ENCODE measurements around the gene MAP7. TPM values are rescaled to one million over a fixed set of nuclear protein-coding genes. Genes with fewer than 3 reads are reported as not detected.

The MAP7 gene
- total and polyA plus RNA-seq, 2 donors (not counting 3 experiments of a cell fraction or from before 2014, with no cell fraction given), result 0.07 to 0.42 TPM

DNA sequence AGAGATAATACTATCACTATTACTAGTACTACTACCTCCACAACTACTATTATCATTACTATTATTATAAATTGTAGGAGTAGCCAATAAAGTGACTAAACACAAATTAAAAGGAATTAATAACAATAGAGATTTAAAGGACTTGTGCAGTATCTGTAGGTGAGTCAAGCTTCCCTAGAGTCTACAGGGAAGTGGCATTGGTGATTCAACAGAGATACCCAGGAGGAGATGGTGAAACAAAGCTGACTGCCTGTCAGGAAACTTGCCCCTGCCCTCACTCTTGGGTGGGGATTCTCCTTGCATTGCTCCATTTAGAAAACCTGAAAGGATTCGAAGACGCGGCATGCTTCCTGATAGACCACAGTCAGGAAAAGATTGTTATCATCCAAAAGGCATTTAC lies 237.2 kb downstream of the MAP7 start:
- Histone ChIP-seq H3K4me2 (ENCODE audit: insufficient read depth, low read length) (no peak overlapping the region), H3K27ac (ENCODE audit: insufficient read depth, low read depth, low read length) (no peak overlapping the region), H3K4me3 (replicated peaks in 1 of 3; ENCODE audit: insufficient read depth in 1 of 3, low read depth in 1 of 3, low read length in 3 of 3) (no peak overlapping the region), H3K79me2 (ENCODE audit: control insufficient read depth, insufficient read depth, low read length) (no peaks in the 10 kb centered on the region), H3K36me3 (ENCODE audit: control insufficient read depth in 2 of 2, extremely low read depth in 1 of 2, insufficient read depth in 2 of 2, low read length in 2 of 2) (no peaks in the 10 kb centered on the region), H3K27me3 (ENCODE audit: control insufficient read depth in 2 of 2, insufficient read depth in 2 of 2, low read length in 2 of 2) (peaks cover 6 to 7% of the 10 kb centered on the region in 2 experiments), H3K4me1 (ENCODE audit: control insufficient read depth, extremely low read depth, insufficient read depth, low read length) (no peaks in the 10 kb centered on the region), H4K20me1 (replicated peaks; ENCODE audit: control insufficient read depth, extremely low read depth, insufficient read depth, low read length) (no peaks in the 10 kb centered on the region), H3K9ac (replicated peaks; ENCODE audit: extremely low read depth, insufficient read depth, low read length) (no peak overlapping the region), H2AFZ (ENCODE audit: low read depth, low read length) (no peak overlapping the region), H3K9me1 (replicated peaks; ENCODE audit: control insufficient read depth, extremely low read depth, insufficient read depth, low read length) (no peaks in the 10 kb centered on the region), H3K9me3 (replicated peaks; ENCODE audit: control insufficient read depth, insufficient read depth, low read length) (no peaks in the 10 kb centered on the region)
- intact Hi-C loops (cut with micrococcal nuclease), result no loop called here
- BruUV-seq (replicated peaks), result no TSS peak
- ChIA-PET POLR2A (no interaction called here), CTCF (interaction anchor here (0.5 kb wide), 1 partner anchor 98 kb away, joined by 3 read pairs; no protein-coding TSS in a partner anchor)
- dilution Hi-C loops (cut with MboI; ENCODE audit: extremely low pct_ligation_motif_present, low sequenced_read_pairs), result no loop called here
- DNase-seq (ENCODE audit: low read depth, low spot score), result no peak
- TF ChIP-seq, protein P1, sequence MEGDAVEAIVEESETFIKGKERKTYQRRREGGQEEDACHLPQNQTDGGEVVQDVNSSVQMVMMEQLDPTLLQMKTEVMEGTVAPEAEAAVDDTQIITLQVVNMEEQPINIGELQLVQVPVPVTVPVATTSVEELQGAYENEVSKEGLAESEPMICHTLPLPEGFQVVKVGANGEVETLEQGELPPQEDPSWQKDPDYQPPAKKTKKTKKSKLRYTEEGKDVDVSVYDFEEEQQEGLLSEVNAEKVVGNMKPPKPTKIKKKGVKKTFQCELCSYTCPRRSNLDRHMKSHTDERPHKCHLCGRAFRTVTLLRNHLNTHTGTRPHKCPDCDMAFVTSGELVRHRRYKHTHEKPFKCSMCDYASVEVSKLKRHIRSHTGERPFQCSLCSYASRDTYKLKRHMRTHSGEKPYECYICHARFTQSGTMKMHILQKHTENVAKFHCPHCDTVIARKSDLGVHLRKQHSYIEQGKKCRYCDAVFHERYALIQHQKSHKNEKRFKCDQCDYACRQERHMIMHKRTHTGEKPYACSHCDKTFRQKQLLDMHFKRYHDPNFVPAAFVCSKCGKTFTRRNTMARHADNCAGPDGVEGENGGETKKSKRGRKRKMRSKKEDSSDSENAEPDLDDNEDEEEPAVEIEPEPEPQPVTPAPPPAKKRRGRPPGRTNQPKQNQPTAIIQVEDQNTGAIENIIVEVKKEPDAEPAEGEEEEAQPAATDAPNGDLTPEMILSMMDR (IDR thresholded peaks at IDR 0.05; ENCODE audit: extremely low read depth in 1 of 2, insufficient read depth in 1 of 2, low read depth in 1 of 2, low read length in 2 of 2), result no peak
- TF ChIP-seq POLR2AphosphoS5 (IDR thresholded peaks at IDR 0.05; ENCODE audit: insufficient read depth, low read depth, low read length), result no peak
- no peak for TF ChIP-seq GATA2 (IDR thresholded peaks at IDR 0.05; ENCODE audit: insufficient read depth, insufficient read length, low read depth, low read length)
- TF ChIP-seq, protein P2, sequence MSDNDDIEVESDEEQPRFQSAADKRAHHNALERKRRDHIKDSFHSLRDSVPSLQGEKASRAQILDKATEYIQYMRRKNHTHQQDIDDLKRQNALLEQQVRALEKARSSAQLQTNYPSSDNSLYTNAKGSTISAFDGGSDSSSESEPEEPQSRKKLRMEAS (IDR thresholded peaks at IDR 0.05; ENCODE audit: insufficient read depth, insufficient read length), result no peak
- TF ChIP-seq FOS (IDR thresholded peaks at IDR 0.05; ENCODE audit: borderline replicate concordance, insufficient read depth, low read length), result no peak
- TF ChIP-seq POLR2A (IDR thresholded peaks at IDR 0.05; ENCODE audit: low read depth, low read length), result no peak
- no peak for TF ChIP-seq EZH2 (IDR thresholded peaks at IDR 0.05; ENCODE audit: borderline replicate concordance, low read depth, low read length, severe bottlenecking)
- TF ChIP-seq JUN (IDR thresholded peaks at IDR 0.05; ENCODE audit: borderline replicate concordance, insufficient read depth, insufficient read length, low read depth), result no peak
- TF ChIP-seq MYC (IDR thresholded peaks at IDR 0.05; ENCODE audit: low read depth, low read length), result no peak
- no peak for FAIRE-seq
